Stimulated activated CD4-positive, alpha-beta T cell treated with anti-CD3 and anti-CD28 coated beads, TNF-alpha, amount 100 ng/mL, for 4 hours (primary cell): ENCODE results near the gene UNK.

ENCODE experiments used
- DNase-seq, 3 experiments: peaks; one replicate each; pipeline ENCODE4 v3.0.0-alpha.2; 2020; ENCODE audit warnings: low read depth in 3 of 3

UNK gene, protein sequence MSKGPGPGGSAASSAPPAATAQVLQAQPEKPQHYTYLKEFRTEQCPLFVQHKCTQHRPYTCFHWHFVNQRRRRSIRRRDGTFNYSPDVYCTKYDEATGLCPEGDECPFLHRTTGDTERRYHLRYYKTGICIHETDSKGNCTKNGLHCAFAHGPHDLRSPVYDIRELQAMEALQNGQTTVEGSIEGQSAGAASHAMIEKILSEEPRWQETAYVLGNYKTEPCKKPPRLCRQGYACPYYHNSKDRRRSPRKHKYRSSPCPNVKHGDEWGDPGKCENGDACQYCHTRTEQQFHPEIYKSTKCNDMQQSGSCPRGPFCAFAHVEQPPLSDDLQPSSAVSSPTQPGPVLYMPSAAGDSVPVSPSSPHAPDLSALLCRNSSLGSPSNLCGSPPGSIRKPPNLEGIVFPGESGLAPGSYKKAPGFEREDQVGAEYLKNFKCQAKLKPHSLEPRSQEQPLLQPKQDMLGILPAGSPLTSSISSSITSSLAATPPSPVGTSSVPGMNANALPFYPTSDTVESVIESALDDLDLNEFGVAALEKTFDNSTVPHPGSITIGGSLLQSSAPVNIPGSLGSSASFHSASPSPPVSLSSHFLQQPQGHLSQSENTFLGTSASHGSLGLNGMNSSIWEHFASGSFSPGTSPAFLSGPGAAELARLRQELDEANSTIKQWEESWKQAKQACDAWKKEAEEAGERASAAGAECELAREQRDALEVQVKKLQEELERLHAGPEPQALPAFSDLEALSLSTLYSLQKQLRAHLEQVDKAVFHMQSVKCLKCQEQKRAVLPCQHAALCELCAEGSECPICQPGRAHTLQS

DNA sequence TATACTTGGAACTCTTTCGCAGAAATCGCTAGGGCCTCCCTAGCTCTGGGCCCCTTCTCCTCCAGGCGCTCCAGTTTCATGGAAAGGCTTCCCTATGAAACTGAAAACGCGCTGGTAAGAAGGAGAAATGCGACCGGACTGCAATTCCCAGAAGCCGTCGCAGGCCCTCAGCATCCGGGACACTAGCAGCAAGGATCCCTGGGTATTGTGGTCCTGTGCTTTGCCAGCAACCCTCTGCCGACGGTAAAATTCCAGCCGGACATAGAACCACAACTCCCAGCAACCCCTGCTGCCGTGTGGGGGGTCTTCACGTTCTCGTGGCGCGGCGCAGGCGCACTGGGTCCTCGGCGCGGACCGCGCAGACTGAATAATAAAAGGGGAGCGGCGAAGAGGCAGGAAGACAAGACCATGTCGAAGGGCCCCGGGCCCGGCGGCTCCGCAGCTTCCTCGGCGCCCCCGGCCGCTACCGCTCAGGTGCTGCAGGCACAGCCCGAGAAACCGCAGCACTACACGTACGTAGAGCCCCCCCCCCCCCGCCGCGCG is at the start of gene UNK:
UNK (plus strand) TSS at position 334 of the 543 bp plus-strand sequence; CDS start at position 409, 75 bp downstream.
- DNase-seq, result peak; percentile 79 to 91 (median 91)

DNA sequence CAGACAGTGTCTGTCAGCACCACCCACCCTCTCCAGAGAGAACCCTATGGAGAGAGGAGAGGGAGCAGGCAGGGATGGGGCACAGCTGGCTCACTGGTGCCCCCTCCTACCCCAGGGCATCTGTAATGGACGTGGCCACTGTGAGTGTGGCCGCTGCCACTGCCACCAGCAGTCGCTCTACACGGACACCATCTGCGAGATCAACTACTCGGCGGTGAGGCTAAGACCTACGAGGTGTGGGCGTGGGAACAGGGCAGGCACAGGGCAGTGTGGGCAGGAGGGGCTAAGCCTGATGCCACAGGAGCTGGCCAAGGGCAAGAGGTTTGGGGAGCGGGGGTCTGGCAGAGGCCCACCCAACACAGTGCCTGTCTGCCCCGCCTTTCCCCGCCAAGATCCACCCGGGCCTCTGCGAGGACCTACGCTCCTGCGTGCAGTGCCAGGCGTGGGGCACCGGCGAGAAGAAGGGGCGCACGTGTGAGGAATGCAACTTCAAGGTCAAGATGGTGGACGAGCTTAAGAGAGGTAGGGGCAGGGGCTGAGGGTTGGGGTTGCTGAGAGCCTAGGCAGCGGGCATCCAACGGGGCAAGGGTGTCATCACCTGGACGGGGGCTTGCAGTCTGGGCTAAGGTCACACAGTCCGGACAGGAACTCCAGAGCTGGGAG is 48.3 kb upstream of the UNK start:
- no peak for DNase-seq

DNA sequence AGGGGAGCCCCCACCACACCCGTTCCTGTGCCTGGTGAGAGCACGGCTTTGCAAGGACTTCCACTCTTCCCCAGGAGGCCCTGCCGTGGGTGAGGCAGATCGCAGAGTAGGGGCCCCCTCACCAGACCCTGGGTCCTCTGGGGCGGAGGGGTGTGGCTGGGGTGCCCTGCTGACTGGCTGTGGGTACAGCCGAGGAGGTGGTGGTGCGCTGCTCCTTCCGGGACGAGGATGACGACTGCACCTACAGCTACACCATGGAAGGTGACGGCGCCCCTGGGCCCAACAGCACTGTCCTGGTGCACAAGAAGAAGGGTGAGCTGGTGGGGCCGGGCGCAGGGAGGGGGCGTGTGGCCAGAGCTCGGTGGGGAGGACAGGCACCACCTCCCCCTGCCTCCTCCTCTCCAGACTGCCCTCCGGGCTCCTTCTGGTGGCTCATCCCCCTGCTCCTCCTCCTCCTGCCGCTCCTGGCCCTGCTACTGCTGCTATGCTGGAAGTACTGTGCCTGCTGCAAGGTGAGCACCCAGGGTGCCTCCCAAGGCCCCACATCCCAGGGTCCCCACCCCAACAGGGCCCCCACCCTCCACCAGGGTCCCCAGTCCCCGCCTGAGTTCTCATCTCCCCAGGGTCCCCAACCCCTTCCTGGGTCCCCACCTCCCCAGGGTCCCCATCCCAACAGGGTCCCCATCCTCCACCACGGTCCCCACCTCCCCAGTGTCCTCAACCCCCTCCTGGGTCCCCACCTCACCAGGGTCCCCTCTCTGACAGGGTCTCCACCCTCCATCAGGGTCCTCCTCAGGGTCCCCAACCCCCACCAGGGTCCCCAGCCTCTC is 47.3 kb upstream of the UNK start:
- DNase-seq, result no peak

DNA sequence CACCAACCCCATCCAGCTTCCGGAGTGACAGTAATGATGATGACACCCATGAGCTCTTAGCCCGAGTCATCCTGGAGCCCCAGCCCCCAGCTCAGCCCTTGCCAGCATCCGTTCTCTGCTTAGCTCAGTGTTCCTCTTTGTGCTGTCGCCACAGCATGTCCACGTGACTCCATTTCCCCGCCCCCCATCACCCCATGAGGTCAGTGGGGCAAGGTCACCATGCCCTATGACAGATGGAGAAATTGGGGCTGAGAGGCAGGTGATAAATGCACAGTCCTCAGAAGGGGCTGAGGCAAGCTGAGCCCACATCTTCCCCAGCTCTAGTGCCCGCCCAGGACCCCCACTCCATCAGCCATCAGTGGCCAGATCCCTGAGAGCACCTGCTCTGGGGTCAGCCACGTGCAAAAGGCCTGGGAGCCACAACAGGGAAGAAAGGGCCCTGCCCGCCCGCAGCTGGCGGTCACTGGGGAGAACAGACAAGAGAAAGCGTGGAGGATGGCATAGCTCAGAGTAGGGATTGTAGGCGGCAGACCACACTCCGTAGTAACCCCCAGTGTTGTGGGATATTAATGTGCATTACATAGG is 46.3 kb upstream of the UNK start:
- DNase-seq, result no peak

DNA sequence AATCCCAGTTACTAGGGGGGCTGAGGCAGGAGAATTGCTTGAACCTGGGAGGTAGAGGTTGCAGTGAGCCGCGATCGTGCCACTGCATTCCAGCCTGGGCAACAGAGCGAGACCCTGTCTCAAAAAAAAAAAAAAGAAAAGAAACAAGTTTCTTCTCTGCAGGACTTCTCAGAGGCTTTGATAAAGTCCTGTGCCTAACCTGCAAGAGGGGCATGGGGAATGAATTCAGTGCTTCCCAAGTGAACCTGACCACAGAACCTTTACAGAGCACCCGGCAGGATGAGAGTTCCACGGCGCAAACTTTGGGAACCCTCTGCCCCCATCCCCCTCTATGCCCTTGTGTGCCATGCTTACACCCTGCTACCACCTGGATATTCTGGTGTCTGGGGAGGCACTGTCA is 45.4 kb upstream of the UNK start:
- no peak for DNase-seq

DNA sequence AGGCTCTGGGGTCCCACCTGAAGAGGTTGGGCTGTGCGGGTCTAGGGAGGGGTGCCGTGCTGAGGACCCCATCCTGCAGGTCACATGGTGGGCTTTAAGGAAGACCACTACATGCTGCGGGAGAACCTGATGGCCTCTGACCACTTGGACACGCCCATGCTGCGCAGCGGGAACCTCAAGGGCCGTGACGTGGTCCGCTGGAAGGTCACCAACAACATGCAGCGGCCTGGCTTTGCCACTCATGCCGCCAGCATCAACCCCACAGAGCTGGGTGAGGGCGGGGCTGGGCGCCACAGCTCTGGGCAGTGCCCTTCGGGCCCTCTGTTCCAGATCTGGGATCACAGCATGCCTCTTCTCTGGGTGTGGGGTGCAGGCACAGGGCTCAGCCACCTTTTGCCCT is 44.8 kb upstream of the UNK start:
- no peak for DNase-seq

DNA sequence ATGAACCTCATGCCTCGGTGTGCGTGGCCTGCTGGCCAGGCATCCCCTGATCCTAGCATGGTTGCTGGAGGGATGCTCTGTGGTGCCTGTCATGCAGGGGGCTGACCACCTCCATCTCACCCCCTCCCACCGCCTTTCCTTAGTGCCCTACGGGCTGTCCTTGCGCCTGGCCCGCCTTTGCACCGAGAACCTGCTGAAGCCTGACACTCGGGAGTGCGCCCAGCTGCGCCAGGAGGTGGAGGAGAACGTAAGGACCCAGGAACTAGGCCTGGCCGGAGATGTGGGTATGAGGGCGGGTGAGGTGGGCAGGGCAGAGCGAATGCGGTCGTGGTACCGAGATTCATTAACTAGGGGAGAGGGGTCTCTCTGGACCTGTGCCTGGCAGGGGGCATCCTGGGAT is 44.4 kb upstream of the UNK start:
- DNase-seq, result no peak

DNA sequence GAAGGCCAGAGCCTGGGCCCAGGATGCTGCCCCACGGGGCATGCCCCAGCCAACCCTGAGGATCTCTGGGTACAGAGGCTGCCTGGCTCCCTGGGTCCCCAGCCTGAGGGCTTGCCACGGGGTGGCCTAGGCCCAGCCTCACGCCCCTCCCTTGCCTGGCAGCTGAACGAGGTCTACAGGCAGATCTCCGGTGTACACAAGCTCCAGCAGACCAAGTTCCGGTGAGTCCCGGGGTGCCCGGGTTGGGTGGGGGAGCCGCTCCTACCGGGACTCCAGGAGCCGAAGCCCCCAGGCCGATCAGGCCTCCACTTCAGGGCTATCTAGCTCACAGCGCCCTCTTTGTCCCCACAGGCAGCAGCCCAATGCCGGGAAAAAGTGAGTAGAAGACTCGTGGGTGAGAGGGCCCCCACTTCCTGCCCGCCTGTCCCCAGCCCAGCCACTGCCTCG is 44.0 kb upstream of the UNK start:
- no peak for DNase-seq

DNA sequence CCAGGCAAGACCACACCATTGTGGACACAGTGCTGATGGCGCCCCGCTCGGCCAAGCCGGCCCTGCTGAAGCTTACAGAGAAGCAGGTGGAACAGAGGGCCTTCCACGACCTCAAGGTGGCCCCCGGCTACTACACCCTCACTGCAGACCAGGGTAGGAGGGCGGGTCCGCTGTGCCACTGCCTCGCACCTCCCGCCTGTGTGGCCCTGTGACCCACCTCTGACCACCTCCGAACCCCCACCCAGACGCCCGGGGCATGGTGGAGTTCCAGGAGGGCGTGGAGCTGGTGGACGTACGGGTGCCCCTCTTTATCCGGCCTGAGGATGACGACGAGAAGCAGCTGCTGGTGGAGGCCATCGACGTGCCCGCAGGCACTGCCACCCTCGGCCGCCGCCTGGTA is 42.3 kb upstream of the UNK start:
- DNase-seq, result no peak

DNA sequence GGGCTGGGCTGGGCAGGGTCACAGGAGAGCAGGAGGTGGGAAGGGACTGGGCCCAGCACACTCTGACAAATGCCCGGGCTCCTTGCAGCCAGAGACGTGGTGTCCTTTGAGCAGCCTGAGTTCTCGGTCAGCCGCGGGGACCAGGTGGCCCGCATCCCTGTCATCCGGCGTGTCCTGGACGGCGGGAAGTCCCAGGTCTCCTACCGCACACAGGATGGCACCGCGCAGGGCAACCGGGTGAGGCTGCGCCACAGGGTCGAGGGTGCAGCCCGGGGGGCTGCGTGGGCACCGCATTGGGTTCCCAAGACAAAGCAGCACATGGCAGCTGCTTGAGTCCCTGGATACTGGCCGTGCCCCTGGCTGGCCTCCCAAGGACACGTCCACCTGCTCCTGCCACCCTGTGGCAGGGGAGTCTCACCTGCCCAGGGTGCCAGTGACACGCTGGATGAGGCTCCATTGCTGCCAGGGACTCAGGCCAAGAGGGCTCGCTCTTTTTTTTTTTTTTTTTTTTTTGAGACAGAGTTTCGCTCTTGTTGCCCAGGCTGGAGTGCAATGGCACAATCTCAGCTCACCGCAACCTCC is 40.9 kb upstream of the UNK start:
- DNase-seq, result no peak

DNA sequence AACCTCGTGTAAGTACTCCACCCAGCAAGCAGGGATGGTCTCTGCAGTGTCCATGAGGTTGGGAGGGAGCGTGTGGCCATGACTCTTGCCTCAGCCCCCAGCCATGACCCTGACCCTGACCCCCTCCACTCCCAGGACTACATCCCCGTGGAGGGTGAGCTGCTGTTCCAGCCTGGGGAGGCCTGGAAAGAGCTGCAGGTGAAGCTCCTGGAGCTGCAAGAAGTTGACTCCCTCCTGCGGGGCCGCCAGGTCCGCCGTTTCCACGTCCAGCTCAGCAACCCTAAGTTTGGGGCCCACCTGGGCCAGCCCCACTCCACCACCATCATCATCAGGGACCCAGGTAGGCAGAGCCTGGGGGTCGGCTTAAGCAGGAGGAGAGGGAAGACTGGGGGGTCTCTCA is 35.9 kb upstream of the UNK start:
- no peak for DNase-seq

DNA sequence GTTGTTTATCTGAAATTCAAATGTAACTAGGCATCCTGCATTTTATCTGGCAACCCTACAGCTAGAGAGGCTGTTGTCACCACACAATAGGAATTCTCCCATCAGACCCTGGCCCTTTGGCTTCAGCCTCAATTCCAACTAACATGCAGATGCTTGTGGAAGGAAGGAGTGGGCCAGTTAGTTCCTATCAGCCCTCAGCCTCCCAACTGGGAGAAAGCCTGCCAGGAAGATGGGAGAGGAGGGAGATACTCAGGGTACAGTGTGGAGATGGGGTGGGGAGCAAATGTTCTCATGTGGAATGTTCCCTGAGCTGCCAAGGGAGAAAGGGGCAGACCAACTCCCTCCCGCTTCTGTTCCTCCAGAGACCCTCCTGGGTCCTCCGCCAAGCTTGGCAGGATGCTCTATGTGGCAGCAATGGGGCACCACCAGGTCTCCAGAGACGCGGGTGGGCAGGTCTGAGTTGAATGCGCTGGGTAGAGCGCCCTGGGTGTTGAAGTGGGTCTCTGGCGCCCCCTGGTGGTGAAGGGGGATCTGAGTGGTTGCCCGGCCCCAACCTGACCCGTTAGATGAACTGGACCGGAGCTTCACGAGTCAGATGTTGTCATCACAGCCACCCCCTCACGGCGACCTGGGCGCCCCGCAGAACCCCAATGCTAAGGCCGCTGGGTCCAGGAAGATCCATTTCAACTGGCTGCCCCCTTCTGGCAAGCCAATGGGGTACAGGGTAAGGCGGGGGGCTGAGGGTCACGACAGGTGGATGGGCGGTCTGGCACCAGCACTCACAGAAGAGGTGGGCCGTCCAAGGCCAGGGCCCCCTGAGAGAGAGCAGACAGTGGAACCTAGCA is 34.8 kb upstream of the UNK start:
- peak; percentile 72 to 95 (median 83) for DNase-seq

DNA sequence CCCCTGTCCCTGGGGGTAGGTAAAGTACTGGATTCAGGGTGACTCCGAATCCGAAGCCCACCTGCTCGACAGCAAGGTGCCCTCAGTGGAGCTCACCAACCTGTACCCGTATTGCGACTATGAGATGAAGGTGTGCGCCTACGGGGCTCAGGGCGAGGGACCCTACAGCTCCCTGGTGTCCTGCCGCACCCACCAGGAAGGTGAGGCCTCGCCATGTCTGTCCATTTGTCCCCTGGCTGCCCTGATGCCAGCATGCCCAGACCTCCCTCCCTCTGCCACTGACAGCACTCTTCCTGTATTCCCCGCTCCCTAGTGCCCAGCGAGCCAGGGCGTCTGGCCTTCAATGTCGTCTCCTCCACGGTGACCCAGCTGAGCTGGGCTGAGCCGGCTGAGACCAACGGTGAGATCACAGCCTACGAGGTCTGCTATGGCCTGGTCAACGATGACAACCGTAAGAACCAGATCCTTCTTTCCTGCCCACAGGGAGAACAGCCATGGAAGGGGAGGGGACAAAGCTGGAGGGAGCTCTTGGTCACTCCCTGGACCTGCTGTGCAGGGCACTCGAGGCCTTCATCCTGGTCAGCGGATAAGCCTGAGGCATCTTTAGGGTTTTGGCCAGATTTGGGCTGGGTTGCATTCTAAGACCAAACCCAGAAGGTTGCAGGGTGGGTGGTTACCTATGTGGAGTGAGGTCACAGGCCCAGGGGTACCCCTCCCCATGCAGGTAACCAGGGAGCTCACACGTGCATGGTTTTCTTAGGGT is 33.8 kb upstream of the UNK start:
- DNase-seq, result no peak

DNA sequence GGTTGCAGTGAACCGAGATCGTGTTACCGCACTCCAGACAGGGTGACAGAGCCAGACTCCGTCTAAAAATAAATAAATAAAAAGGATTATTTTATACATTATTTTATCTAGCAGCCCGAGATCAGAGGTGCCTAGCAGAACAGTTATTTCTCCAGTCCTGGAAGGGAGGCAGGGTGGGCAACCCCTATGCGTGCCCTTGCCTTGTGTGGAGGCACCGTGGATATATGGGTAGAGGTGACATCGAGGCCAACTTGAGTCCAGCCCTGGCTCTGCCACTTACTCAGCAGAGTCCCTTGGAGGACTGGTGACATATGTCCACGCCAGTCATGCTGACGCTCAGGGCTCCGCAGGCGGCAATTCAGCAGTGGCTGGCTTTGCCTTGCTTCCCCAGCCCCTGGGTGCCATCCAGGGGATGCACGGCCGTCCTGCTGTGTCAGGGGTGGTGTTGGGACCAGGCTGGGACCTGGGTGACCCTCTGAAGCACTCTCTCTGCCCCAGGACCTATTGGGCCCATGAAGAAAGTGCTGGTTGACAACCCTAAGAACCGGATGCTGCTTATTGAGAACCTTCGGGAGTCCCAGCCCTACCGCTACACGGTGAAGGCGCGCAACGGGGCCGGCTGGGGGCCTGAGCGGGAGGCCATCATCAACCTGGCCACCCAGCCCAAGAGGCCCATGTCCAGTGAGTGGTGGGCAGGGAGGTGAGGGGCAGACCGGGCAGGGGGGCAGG is 32.8 kb upstream of the UNK start:
- DNase-seq, result no peak

DNA sequence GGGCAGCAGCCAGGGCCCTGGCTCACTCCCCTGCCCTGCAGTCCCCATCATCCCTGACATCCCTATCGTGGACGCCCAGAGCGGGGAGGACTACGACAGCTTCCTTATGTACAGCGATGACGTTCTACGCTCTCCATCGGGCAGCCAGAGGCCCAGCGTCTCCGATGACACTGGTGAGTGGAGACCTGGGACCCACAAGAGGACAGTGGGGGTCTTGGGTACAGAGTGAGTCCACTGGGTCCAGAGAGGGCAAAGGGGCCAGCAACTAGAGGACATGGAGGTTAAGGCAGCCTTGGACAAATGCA is 32.2 kb upstream of the UNK start:
- DNase-seq, result no peak

DNA sequence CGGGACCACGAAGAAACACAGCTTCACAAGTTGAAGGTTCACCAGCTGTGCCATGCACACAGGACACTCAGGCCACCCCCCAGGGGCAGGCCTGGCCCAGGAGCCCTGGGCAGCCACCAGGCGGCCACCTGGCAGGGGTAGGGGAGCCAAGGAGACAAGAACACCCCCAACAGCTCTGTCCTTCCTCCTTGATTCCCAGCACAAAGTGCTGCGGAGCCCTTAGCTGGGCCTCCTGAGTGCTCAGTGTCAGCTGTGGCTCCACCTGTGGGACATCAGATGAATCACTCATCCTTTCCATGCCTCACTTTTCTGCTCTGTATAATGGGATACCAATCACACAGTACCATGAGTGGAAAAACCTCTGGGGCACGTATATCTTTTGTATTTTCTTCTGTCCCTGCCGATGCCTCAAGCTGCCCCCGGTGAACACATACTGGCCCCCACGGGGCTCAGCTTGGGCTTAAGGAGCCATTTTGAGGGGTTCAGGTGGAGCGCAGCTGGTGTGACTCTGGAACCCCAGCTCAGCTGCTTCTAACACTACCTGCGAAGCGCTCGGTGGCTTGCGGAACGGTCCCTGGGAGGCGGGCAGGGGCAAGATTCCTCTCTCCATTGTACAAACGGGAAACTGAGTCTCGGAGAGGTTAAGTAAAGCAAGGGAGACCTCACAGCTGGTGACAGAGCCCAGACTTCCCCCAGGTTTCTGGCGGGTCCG is 31.6 kb upstream of the UNK start:
- DNase-seq, result no peak

DNA sequence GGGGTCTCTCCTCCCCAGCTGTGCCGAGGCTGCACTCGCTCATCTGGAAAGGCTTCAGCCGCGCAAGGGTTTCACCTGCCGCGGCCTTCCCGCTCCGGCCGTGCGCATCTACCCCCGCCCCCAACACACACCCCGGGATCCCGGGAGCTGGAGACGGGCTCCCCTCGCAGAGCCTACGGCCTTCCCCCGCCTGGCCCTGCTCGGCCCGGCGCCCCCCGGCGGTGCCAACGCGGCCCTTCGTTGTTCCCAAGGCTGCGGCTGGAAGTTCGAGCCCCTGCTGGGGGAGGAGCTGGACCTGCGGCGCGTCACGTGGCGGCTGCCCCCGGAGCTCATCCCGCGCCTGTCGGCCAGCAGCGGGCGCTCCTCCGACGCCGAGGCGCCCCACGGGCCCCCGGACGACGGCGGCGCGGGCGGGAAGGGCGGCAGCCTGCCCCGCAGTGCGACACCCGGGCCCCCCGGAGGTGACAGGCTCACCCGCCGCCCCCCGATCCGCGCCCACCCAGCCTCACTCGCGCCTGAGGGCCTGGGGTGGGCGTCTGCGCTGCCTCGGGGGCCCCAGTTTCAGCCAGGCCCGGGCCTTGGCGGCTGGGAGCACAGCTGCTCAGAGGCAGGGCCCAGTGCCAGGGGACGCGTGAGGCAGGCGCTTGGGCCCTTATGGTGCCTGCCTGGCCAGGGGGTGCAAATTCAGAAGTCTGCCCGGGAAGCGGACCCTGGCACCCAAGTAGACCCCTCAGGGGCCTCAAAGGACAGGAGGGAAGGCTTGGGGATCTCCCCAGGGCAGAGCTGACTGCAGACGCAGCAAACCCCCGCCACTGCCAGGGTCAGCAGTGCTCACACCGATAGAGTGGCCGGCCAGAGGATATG is 30.9 kb upstream of the UNK start:
- DNase-seq, result peak; percentile 53 to 68 (median 62)
